Right lobe of liver (tissue), 4 donors: ENCODE measurements around the gene EPHB3.

Experiments
- POLR2A ChIP-seq: fragments of 450-650 bp; IDR thresholded peaks from one replicate; pipeline ENCODE4 v1.6.1; 2017; ENCODE audit warnings: antibody characterized with exemption, mild to moderate bottlenecking
- TF ChIP-seq, protein P1 (sequence below), 4 donors: fragments of 200-600 bp in 3 of 4; fragments of 450-650 bp in 1 of 4; IDR thresholded peaks; one replicate each; pipeline versions ENCODE4 v1.5.1 to v1.8.0; 2016 to 2022; ENCODE audit warnings: antibody characterized with exemption in 4 of 4, mild to moderate bottlenecking in 2 of 4
- donor health status: DM: no; HTN: no; CAD: no.
- donor health status: DM: no; HTN: no; CAD: no.
- donor health status: DM: no; HTN: yes; CAD: no.

DNA sequence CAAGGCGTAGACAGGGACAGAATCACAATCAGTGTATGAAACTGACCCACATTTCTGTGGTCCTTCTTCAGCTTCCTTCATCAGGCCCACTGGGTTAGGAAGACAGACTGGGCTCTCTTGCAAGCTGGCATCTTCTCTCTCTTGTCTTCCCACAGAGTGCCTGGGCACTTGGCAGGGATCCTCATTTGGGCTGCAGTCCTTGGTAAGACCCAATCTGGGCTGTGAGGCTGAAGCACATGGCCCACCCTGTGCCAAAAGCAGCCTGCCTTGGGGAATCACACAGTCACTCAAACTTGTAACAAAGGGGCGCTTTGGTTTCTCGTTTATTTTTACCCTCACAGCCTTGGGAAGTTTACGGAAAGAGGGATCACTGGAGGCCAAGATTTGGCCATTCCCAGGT is 8.2 kb upstream of the EPHB3 start:
- TF ChIP-seq, protein P1, sequence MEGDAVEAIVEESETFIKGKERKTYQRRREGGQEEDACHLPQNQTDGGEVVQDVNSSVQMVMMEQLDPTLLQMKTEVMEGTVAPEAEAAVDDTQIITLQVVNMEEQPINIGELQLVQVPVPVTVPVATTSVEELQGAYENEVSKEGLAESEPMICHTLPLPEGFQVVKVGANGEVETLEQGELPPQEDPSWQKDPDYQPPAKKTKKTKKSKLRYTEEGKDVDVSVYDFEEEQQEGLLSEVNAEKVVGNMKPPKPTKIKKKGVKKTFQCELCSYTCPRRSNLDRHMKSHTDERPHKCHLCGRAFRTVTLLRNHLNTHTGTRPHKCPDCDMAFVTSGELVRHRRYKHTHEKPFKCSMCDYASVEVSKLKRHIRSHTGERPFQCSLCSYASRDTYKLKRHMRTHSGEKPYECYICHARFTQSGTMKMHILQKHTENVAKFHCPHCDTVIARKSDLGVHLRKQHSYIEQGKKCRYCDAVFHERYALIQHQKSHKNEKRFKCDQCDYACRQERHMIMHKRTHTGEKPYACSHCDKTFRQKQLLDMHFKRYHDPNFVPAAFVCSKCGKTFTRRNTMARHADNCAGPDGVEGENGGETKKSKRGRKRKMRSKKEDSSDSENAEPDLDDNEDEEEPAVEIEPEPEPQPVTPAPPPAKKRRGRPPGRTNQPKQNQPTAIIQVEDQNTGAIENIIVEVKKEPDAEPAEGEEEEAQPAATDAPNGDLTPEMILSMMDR (IDR thresholded peaks at IDR 0.05), result no peak
- TF ChIP-seq POLR2A, result no peak
